Liver (tissue), 9 donors: ENCODE data around the gene ZRSR2. TPM values are rescaled to one million over a fixed set of nuclear protein-coding genes. Genes with fewer than 3 reads are reported as not detected.

ENCODE experiments used
- DNase-seq: peaks from one replicate; pipeline ENCODE4 v3.0.0-alpha.2; 2017; ENCODE audit warnings: low spot score
- H3K27ac ChIP-seq, 2 donors: one replicate each; pipeline ENCODE4 v1.7.0; 2013; ENCODE audit warnings: inconsistent platforms in 2 of 2, low read length in 2 of 2, control low read depth in 1 of 2, low read depth in 1 of 2, mild to moderate bottlenecking in 1 of 2
- H3K27me3 ChIP-seq, 4 donors: one replicate each; pipeline versions ENCODE4 v1.6.1 to v1.7.0; 2013; ENCODE audit warnings: low read length in 3 of 4, inconsistent platforms in 1 of 4, mild to moderate bottlenecking in 1 of 4, moderate library complexity in 1 of 4; ENCODE audit not compliant: control insufficient read depth in 4 of 4, insufficient read depth in 4 of 4
- H3K36me3 ChIP-seq, 4 donors: one replicate each; pipeline versions ENCODE4 v1.6.1 to v1.7.0; 2013; ENCODE audit warnings: low read length in 3 of 4, mild to moderate bottlenecking in 3 of 4, low read depth in 1 of 4, moderate library complexity in 1 of 4; ENCODE audit not compliant: control insufficient read depth in 4 of 4, insufficient read depth in 3 of 4
- H3K4me1 ChIP-seq, 4 donors: one replicate each; pipeline versions ENCODE4 v1.6.1 to v1.7.0; 2013; ENCODE audit warnings: low read length in 3 of 4, mild to moderate bottlenecking in 3 of 4, moderate library complexity in 1 of 4; ENCODE audit not compliant: control insufficient read depth in 4 of 4, insufficient read depth in 4 of 4
- H3K4me3 ChIP-seq, 3 donors: one replicate each; pipeline versions ENCODE4 v1.6.1 to v1.7.0; 2013; ENCODE audit warnings: low read length in 3 of 3, control low read depth in 1 of 3, low read depth in 1 of 3, mild to moderate bottlenecking in 1 of 3
- H3K9ac ChIP-seq, 2 donors: one replicate each; pipeline ENCODE4 v1.7.0; 2013; ENCODE audit warnings: low read length in 2 of 2, mild to moderate bottlenecking in 2 of 2, moderate library complexity in 2 of 2, control low read depth in 1 of 2, low read depth in 1 of 2
- H3K9me3 ChIP-seq, 4 donors: one replicate each; pipeline versions ENCODE4 v1.6.1 to v1.7.0; 2013; ENCODE audit warnings: low read length in 3 of 4; ENCODE audit not compliant: control insufficient read depth in 4 of 4
- EGR1 ChIP-seq, 2 donors: IDR thresholded peaks; 2 replicates each; pipeline ENCODE4 v1.6.1; 2016 to 2018; ENCODE audit warnings: antibody characterized with exemption in 2 of 2, low read depth in 2 of 2
- FOXA1 ChIP-seq: IDR thresholded peaks from 2 replicates; pipeline ENCODE4 v1.6.1; 2016; ENCODE audit warnings: antibody characterized with exemption
- FOXA2 ChIP-seq: IDR thresholded peaks from 2 replicates; pipeline ENCODE4 v1.6.1; 2016; ENCODE audit warnings: antibody characterized with exemption
- GABPA ChIP-seq, 2 donors: IDR thresholded peaks in 1 of 2; conservative IDR thresholded peaks in 1 of 2; 2 replicates each; pipeline ENCODE4 v1.6.1; 2016; ENCODE audit warnings: antibody characterized with exemption in 2 of 2, mild to moderate bottlenecking in 1 of 2, moderate library complexity in 1 of 2
- HNF4A ChIP-seq, 2 donors: conservative IDR thresholded peaks; 2 replicates each; pipeline ENCODE4 v1.6.1; 2016; ENCODE audit warnings: antibody characterized with exemption in 2 of 2, mild to moderate bottlenecking in 2 of 2
- HNF4G ChIP-seq: IDR thresholded peaks from 2 replicates; pipeline ENCODE4 v1.6.1; 2016; ENCODE audit warnings: antibody characterized with exemption
- JUND ChIP-seq, 2 donors: IDR thresholded peaks; 2 replicates each; pipeline ENCODE4 v1.6.1; 2016; ENCODE audit warnings: antibody characterized with exemption in 2 of 2
- MAX ChIP-seq: IDR thresholded peaks from 2 replicates; pipeline ENCODE4 v1.6.1; 2016; ENCODE audit warnings: antibody characterized with exemption
- NR2F2 ChIP-seq: IDR thresholded peaks from 2 replicates; pipeline ENCODE4 v1.6.1; 2016; ENCODE audit warnings: antibody characterized with exemption
- RAD21 ChIP-seq, 2 donors: IDR thresholded peaks; 2 replicates each; pipeline ENCODE4 v1.6.1; 2016; ENCODE audit warnings: antibody characterized with exemption in 2 of 2, mild to moderate bottlenecking in 2 of 2
- RXRA ChIP-seq, 2 donors: IDR thresholded peaks; 2 replicates each; pipeline ENCODE4 v1.6.1; 2017 to 2018; ENCODE audit warnings: antibody characterized with exemption in 2 of 2, mild to moderate bottlenecking in 1 of 2
- SP1 ChIP-seq: IDR thresholded peaks from 2 replicates; pipeline ENCODE4 v1.6.1; 2018; ENCODE audit warnings: antibody characterized with exemption, mild to moderate bottlenecking
- TAF1 ChIP-seq: conservative IDR thresholded peaks from 2 replicates; pipeline ENCODE4 v1.6.1; 2016; ENCODE audit warnings: antibody characterized with exemption, mild to moderate bottlenecking
- YY1 ChIP-seq: IDR thresholded peaks from 2 replicates; pipeline ENCODE4 v1.6.1; 2016; ENCODE audit warnings: antibody characterized with exemption, mild to moderate bottlenecking
- WGBS: extraction: QIAGEN DNeasy Blood & Tissue Kit; methylation state at CpG from one replicate; pipeline ENCODE4 v1.1.7; 2013; 5-methylcytosine and 5-hydroxymethylcytosine counted together
- polyA plus RNA-seq, 2 donors: library from polyadenylated mRNA; stranded (reverse) in 1 of 2; unstranded in 1 of 2; fragments of 200-250 nt in 1 of 2; fragments of >200 nt in 1 of 2; fragmentation: Nextera tagmentation in 1 of 2; extraction: Ambion mirVana in 1 of 2; gene quantifications; one replicate each; pipeline versions ENCODE4 v1.2.1 to v1.2.3, GENCODE V29; 2013 to 2015
- total RNA-seq, 2 donors: library from RNA; depleted of rRNA; stranded (reverse); fragments of >200 nt; gene quantifications; one replicate each; pipeline ENCODE4 v1.2.3, GENCODE V29; 2014
- TF ChIP-seq, protein P1 (sequence below): fragments of 150-350 bp; IDR thresholded peaks from 2 replicates; pipeline ENCODE4 v1.5.1; 2017; ENCODE audit warnings: improper control_type of control experiment, low read depth, low read length; ENCODE audit not compliant: missing input control
- TF ChIP-seq, protein P2 (sequence below): IDR thresholded peaks from 2 replicates; pipeline ENCODE4 v1.6.1; 2016; ENCODE audit warnings: antibody characterized with exemption, mild to moderate bottlenecking
- TF ChIP-seq, protein P3 (sequence below): IDR thresholded peaks from 2 replicates; pipeline ENCODE4 v1.6.1; 2016; ENCODE audit warnings: antibody characterized with exemption
- TF ChIP-seq, protein P4 (sequence below): IDR thresholded peaks from 2 replicates; pipeline ENCODE4 v1.6.1; 2016; ENCODE audit warnings: antibody characterized with exemption
- donor health status: healthy.
- donor health status: healthy.
- donor health status: healthy.
- donor health status: healthy.
- donor health status: healthy.

The ZRSR2 gene
- total and polyA plus RNA-seq, 4 donors: 1.4 to 7.0 (median 3.0) TPM

GRCh38 chrX:15814771-15815365 lies 24.6 kb downstream of the ZRSR2 start:
- no peaks in the 10 kb centered on the region for H3K27me3 ChIP-seq
- H3K36me3 ChIP-seq: peaks cover 0 to 44% (median 18%) of the 10 kb centered on the region in 4 donors
- H3K27ac ChIP-seq: no peak overlapping the region
- no peak for DNase-seq
- no peak for TF ChIP-seq NR2F2
- TF ChIP-seq HNF4A (conservative IDR thresholded peaks at IDR 0.05): no peak
- TF ChIP-seq EGR1 (IDR thresholded peaks at IDR 0.05; ENCODE audit: low read depth in 2 of 2): no peak
- no peak for TF ChIP-seq TAF1
- TF ChIP-seq HNF4G: no peak
- TF ChIP-seq, protein P1, sequence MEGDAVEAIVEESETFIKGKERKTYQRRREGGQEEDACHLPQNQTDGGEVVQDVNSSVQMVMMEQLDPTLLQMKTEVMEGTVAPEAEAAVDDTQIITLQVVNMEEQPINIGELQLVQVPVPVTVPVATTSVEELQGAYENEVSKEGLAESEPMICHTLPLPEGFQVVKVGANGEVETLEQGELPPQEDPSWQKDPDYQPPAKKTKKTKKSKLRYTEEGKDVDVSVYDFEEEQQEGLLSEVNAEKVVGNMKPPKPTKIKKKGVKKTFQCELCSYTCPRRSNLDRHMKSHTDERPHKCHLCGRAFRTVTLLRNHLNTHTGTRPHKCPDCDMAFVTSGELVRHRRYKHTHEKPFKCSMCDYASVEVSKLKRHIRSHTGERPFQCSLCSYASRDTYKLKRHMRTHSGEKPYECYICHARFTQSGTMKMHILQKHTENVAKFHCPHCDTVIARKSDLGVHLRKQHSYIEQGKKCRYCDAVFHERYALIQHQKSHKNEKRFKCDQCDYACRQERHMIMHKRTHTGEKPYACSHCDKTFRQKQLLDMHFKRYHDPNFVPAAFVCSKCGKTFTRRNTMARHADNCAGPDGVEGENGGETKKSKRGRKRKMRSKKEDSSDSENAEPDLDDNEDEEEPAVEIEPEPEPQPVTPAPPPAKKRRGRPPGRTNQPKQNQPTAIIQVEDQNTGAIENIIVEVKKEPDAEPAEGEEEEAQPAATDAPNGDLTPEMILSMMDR: no peak
- no peak for TF ChIP-seq FOXA1
- TF ChIP-seq, protein P2, sequence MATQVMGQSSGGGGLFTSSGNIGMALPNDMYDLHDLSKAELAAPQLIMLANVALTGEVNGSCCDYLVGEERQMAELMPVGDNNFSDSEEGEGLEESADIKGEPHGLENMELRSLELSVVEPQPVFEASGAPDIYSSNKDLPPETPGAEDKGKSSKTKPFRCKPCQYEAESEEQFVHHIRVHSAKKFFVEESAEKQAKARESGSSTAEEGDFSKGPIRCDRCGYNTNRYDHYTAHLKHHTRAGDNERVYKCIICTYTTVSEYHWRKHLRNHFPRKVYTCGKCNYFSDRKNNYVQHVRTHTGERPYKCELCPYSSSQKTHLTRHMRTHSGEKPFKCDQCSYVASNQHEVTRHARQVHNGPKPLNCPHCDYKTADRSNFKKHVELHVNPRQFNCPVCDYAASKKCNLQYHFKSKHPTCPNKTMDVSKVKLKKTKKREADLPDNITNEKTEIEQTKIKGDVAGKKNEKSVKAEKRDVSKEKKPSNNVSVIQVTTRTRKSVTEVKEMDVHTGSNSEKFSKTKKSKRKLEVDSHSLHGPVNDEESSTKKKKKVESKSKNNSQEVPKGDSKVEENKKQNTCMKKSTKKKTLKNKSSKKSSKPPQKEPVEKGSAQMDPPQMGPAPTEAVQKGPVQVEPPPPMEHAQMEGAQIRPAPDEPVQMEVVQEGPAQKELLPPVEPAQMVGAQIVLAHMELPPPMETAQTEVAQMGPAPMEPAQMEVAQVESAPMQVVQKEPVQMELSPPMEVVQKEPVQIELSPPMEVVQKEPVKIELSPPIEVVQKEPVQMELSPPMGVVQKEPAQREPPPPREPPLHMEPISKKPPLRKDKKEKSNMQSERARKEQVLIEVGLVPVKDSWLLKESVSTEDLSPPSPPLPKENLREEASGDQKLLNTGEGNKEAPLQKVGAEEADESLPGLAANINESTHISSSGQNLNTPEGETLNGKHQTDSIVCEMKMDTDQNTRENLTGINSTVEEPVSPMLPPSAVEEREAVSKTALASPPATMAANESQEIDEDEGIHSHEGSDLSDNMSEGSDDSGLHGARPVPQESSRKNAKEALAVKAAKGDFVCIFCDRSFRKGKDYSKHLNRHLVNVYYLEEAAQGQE: no peak
- TF ChIP-seq FOXA2: no peak
- TF ChIP-seq RAD21 (IDR thresholded peaks at IDR 0.05): no peak
- no peak for TF ChIP-seq JUND (IDR thresholded peaks at IDR 0.05)
- TF ChIP-seq YY1: no peak
- TF ChIP-seq, protein P3, sequence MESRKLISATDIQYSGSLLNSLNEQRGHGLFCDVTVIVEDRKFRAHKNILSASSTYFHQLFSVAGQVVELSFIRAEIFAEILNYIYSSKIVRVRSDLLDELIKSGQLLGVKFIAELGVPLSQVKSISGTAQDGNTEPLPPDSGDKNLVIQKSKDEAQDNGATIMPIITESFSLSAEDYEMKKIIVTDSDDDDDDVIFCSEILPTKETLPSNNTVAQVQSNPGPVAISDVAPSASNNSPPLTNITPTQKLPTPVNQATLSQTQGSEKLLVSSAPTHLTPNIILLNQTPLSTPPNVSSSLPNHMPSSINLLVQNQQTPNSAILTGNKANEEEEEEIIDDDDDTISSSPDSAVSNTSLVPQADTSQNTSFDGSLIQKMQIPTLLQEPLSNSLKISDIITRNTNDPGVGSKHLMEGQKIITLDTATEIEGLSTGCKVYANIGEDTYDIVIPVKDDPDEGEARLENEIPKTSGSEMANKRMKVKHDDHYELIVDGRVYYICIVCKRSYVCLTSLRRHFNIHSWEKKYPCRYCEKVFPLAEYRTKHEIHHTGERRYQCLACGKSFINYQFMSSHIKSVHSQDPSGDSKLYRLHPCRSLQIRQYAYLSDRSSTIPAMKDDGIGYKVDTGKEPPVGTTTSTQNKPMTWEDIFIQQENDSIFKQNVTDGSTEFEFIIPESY: no peak
- TF ChIP-seq SP1: no peak
- TF ChIP-seq RXRA (IDR thresholded peaks at IDR 0.05): no peak
- TF ChIP-seq GABPA (IDR thresholded peaks at IDR 0.05 in 1 of 2, conservative IDR thresholded peaks at IDR 0.05 in 1 of 2): no peak
- TF ChIP-seq, protein P4, sequence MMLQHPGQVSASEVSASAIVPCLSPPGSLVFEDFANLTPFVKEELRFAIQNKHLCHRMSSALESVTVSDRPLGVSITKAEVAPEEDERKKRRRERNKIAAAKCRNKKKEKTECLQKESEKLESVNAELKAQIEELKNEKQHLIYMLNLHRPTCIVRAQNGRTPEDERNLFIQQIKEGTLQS: no peak
- TF ChIP-seq MAX: no peak
- no peaks in the 10 kb centered on the region for H3K9me3 ChIP-seq
- 84% methylated on average over 6 of the region's 6 CpGs for WGBS
- peaks cover 0 to 2% (median 0%) of the 10 kb centered on the region in 4 donors for H3K4me1 ChIP-seq
- H3K4me3 ChIP-seq: no peak overlapping the region
- H3K9ac ChIP-seq: no peak overlapping the region
